Lower leg skin (tissue), 4 donors: ENCODE results near the gene PDCL3. TPM values are rescaled to one million over a fixed set of nuclear protein-coding genes. Genes with fewer than 3 reads are reported as not detected.
A peak's percentile ranks its signal among the peaks of the same experiment; 100 is the strongest.

ENCODE experiments used
- DNase-seq, 2 donors: peaks; one replicate each; pipeline ENCODE4 v3.0.0-alpha.2; 2019; ENCODE audit warnings: low spot score in 2 of 2
- H3K4me3 ChIP-seq: fragments of 200-600 bp; sonication (generic); 2 replicates; pipeline ENCODE4 v1.5.1; 2017; ENCODE audit warnings: mild to moderate bottlenecking, low read depth; ENCODE audit not compliant: poor library complexity, severe bottlenecking
- CTCF ChIP-seq, 3 donors: fragments of 450-650 bp; IDR thresholded peaks; one replicate each; pipeline ENCODE4 v1.5.1; 2016; ENCODE audit warnings: antibody characterized with exemption in 3 of 3, mild to moderate bottlenecking in 3 of 3, moderate library complexity in 2 of 3
- POLR2A ChIP-seq, 2 donors: fragments of 450-650 bp; IDR thresholded peaks; one replicate each; pipeline ENCODE4 v1.6.1; 2016 to 2017; ENCODE audit warnings: antibody characterized with exemption in 2 of 2, mild to moderate bottlenecking in 1 of 2, moderate library complexity in 1 of 2
- WGBS, 2 donors: methylation state at CpG; one replicate each; pipeline ENCODE4 v1.1.5; 2018; 5-methylcytosine and 5-hydroxymethylcytosine counted together
- intact Hi-C: fragments of 100-400 bp; cut with DNase I; formaldehyde crosslinking; loops from one replicate; pipeline ENCODE4 v1.15.0; 2023; ENCODE audit warnings: low total_unique reads
- total RNA-seq, 4 donors: library from RNA; depleted of rRNA; stranded (reverse); fragments of >200 nt; gene quantifications; one replicate each; pipeline ENCODE4 v1.1.0, GENCODE V29; 2016

The PDCL3 gene
- total RNA-seq, 4 donors from 2014 or later = 14.9 to 20.5 (median 16.2) TPM

GRCh38 chr2:100577777-100578176 lies 15.0 kb downstream of the PDCL3 start:
- H3K4me3 ChIP-seq = no peak overlapping the region
- intact Hi-C loops = no loop called here
- no peak for DNase-seq
- WGBS, 2 donors = 64 to 75% methylated on average over 3 of the region's 3 CpGs
- TF ChIP-seq CTCF (IDR thresholded peaks at IDR 0.05) = no peak
- TF ChIP-seq POLR2A (IDR thresholded peaks at IDR 0.05) = no peak

- no peak overlapping the region for H3K4me3 ChIP-seq
- intact Hi-C loops = no loop called here
- TF ChIP-seq POLR2A (IDR thresholded peaks at IDR 0.05) (no peak), CTCF (IDR thresholded peaks at IDR 0.05) (no peak)
- peak in 1 of 2 donors; percentile 85 for DNase-seq
- WGBS, 2 donors = 76 to 85% methylated on average over 15 of the region's 15 CpGs
Observed at GRCh38 chr2:100580367-100581276, 17.8 kb downstream of the PDCL3 start.

GRCh38 chr2:100581277-100581612 lies 18.5 kb downstream of the PDCL3 start:
- peak in 1 of 2 donors; percentile 1 for DNase-seq
- TF ChIP-seq CTCF (IDR thresholded peaks at IDR 0.05) (no peak), POLR2A (IDR thresholded peaks at IDR 0.05) (no peak)
- H3K4me3 ChIP-seq = no peak overlapping the region
- intact Hi-C loops = no loop called here
- WGBS, 2 donors = 86 to 96% methylated on average over 1 of the region's 1 CpG

GRCh38 chr2:100584816-100585215 lies 22.0 kb downstream of the PDCL3 start:
- WGBS, 2 donors = 39 to 45% methylated on average over 3 of the region's 3 CpGs
- intact Hi-C loops = no loop called here
- no peak for DNase-seq
- TF ChIP-seq POLR2A (IDR thresholded peaks at IDR 0.05) (no peak), CTCF (IDR thresholded peaks at IDR 0.05) (no peak)
- no peak overlapping the region for H3K4me3 ChIP-seq

GRCh38 chr2:100588071-100588786 lies 25.4 kb downstream of the PDCL3 start:
- WGBS, 2 donors = 62 to 64% methylated on average over 7 of the region's 7 CpGs
- intact Hi-C loops = no loop called here
- no peak overlapping the region for H3K4me3 ChIP-seq
- TF ChIP-seq CTCF (IDR thresholded peaks at IDR 0.05) = no peak
- no peak for TF ChIP-seq POLR2A (IDR thresholded peaks at IDR 0.05)
- DNase-seq = peak in 1 of 2 donors; percentile 53
